Measurements from ENCODE around the gene HBS1L. TPM values are rescaled to one million over a fixed set of nuclear protein-coding genes. Genes with fewer than 3 reads are reported as not detected.

The HBS1L gene
- total and polyA plus RNA-seq, 2 of the 4 experiments (the other 2 are of a cell fraction), result 45.1 to 120 TPM

DNA sequence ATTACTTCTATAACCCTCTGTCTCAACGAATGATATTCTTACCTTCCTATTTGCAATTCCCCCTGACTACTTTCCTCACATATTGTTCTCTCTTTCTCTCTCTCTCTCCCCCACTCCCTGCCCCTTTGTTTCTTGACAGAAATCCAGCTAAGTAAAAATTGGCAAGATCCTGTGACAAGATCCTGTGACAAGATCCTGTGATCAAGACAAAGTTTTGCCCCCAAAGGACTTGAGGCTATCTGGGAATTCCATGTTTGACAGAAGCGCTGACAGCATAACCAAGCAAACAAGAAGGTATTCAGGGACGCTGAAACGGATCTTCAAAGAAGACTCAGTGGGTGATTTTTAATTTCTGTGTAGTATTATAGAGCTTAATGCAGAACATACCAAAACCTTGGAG is 5.5 kb upstream of the HBS1L start:
- H2BK120ac ChIP-seq (ENCODE audit: low read depth, low read length), result no peak overlapping the region
- no peak overlapping the region for H3K18ac ChIP-seq (ENCODE audit: low read depth, low read length)
- no peaks in the 10 kb centered on the region for H3K36me3 ChIP-seq (ENCODE audit: control insufficient read depth, insufficient read depth, low read length)
- no peak overlapping the region for H3K56ac ChIP-seq (ENCODE audit: extremely low read depth, insufficient read depth, low read length)
- no peak overlapping the region for H3K9ac ChIP-seq (ENCODE audit: low read depth, low read length)
- no peaks in the 10 kb centered on the region for H3K4me1 ChIP-seq (ENCODE audit: control insufficient read depth, insufficient read depth, low read length)
- H2AK9ac ChIP-seq (replicated peaks; ENCODE audit: low read depth, low read length, poor library complexity), result no peak overlapping the region
- H4K91ac ChIP-seq (ENCODE audit: insufficient read depth, low read depth, low read length), result no peak overlapping the region
- POLR2A ChIA-PET (ENCODE audit: unreplicated experiment), result no interaction called here
- DNase-seq (no peak), ATAC-seq (ENCODE audit: low read depth) (no peak)
- H3K4ac ChIP-seq (ENCODE audit: low read depth, low read length), result no peak overlapping the region
- H3K14ac ChIP-seq (replicated peaks; ENCODE audit: low read depth, low read length), result no peak overlapping the region
- H2BK20ac ChIP-seq (ENCODE audit: low read depth, low read length), result no peak overlapping the region
- no peak overlapping the region for H3K4me2 ChIP-seq (ENCODE audit: low read depth, low read length)
- no peak overlapping the region for H3K23ac ChIP-seq (ENCODE audit: low read depth, low read length)
- dilution Hi-C loops (cut with HindIII; ENCODE audit: low sequenced_read_pairs, unreplicated experiment) (no loop called here), in situ Hi-C loops (cut with MboI; ENCODE audit: low sequenced_read_pairs) (no loop called here), intact Hi-C loops (cut with micrococcal nuclease) (no loop called here)
- whole genome bisulfite sequencing, 2 experiments (ENCODE audit: extremely low coverage in 2 of 2, insufficient read length in 1 of 2), result 63% methylated on average over 1 of the region's 4 CpGs; no CpG with 5 or more reads in 1 of the 2 experiments
- H2BK15ac ChIP-seq (ENCODE audit: low read depth, low read length), result no peak overlapping the region
- H3K27me3 ChIP-seq (ENCODE audit: control insufficient read depth, insufficient read depth, low read length), result peaks cover 9% of the 10 kb centered on the region
- H4K5ac ChIP-seq (ENCODE audit: low read depth, low read length), result no peak overlapping the region
- no peaks in the 10 kb centered on the region for H3K9me3 ChIP-seq (ENCODE audit: control insufficient read depth, insufficient read depth, low read length)
- no peaks in the 10 kb centered on the region for H3K79me1 ChIP-seq (ENCODE audit: low read depth in 1 of 2, low read length in 2 of 2)
- CTCF ChIA-PET, result no interaction called here
- H2AFZ ChIP-seq (replicated peaks; ENCODE audit: low read length, poor library complexity), result no peak overlapping the region
- H4K8ac ChIP-seq (ENCODE audit: low read depth in 2 of 2, low read length in 2 of 2), result no peak overlapping the region
- H4K20me1 ChIP-seq (ENCODE audit: insufficient read depth, low read length), result no peaks in the 10 kb centered on the region
- no peak overlapping the region for H2BK5ac ChIP-seq (ENCODE audit: low read depth, low read length, poor library complexity, severe bottlenecking)
- no peaks in the 10 kb centered on the region for H3K9me1 ChIP-seq (ENCODE audit: insufficient read depth, low read length)
- H3K27ac ChIP-seq (ENCODE audit: insufficient read depth, low read length), result no peak overlapping the region
- H2AK5ac ChIP-seq (ENCODE audit: low read depth, low read length), result no peak overlapping the region
- BruUV-seq (replicated peaks), result no TSS peak
- H3K4me3 ChIP-seq (ENCODE audit: insufficient read depth, low read depth, low read length), result no peak overlapping the region
- TF ChIP-seq FOS (IDR thresholded peaks at IDR 0.05; ENCODE audit: low read depth, low read length), result no peak
- TF ChIP-seq, protein P1, sequence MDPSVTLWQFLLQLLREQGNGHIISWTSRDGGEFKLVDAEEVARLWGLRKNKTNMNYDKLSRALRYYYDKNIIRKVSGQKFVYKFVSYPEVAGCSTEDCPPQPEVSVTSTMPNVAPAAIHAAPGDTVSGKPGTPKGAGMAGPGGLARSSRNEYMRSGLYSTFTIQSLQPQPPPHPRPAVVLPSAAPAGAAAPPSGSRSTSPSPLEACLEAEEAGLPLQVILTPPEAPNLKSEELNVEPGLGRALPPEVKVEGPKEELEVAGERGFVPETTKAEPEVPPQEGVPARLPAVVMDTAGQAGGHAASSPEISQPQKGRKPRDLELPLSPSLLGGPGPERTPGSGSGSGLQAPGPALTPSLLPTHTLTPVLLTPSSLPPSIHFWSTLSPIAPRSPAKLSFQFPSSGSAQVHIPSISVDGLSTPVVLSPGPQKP (IDR thresholded peaks at IDR 0.05; ENCODE audit: borderline replicate concordance, low read depth, low read length), result no peak
- TF ChIP-seq, protein P2, sequence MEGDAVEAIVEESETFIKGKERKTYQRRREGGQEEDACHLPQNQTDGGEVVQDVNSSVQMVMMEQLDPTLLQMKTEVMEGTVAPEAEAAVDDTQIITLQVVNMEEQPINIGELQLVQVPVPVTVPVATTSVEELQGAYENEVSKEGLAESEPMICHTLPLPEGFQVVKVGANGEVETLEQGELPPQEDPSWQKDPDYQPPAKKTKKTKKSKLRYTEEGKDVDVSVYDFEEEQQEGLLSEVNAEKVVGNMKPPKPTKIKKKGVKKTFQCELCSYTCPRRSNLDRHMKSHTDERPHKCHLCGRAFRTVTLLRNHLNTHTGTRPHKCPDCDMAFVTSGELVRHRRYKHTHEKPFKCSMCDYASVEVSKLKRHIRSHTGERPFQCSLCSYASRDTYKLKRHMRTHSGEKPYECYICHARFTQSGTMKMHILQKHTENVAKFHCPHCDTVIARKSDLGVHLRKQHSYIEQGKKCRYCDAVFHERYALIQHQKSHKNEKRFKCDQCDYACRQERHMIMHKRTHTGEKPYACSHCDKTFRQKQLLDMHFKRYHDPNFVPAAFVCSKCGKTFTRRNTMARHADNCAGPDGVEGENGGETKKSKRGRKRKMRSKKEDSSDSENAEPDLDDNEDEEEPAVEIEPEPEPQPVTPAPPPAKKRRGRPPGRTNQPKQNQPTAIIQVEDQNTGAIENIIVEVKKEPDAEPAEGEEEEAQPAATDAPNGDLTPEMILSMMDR (conservative IDR thresholded peaks at IDR 0.05; ENCODE audit: low read depth, low read length), result no peak
- TF ChIP-seq SMC3 (IDR thresholded peaks at IDR 0.05; ENCODE audit: low read depth, low read length), result no peak
- TF ChIP-seq, protein P3, sequence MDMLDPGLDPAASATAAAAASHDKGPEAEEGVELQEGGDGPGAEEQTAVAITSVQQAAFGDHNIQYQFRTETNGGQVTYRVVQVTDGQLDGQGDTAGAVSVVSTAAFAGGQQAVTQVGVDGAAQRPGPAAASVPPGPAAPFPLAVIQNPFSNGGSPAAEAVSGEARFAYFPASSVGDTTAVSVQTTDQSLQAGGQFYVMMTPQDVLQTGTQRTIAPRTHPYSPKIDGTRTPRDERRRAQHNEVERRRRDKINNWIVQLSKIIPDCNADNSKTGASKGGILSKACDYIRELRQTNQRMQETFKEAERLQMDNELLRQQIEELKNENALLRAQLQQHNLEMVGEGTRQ (IDR thresholded peaks at IDR 0.05; ENCODE audit: low read depth, low read length), result no peak
- TF ChIP-seq BHLHE40 (IDR thresholded peaks at IDR 0.05; ENCODE audit: low read depth, low read length), result no peak
- TF ChIP-seq CEBPB (IDR thresholded peaks at IDR 0.05; ENCODE audit: low read depth, low read length), result no peak
- no peak for TF ChIP-seq MXI1 (IDR thresholded peaks at IDR 0.05; ENCODE audit: borderline replicate concordance, low read depth, low read length)
- no peak for TF ChIP-seq POLR2A (IDR thresholded peaks at IDR 0.05; ENCODE audit: low read depth, low read length)
- no peak for TF ChIP-seq RFX5 (IDR thresholded peaks at IDR 0.05; ENCODE audit: low read depth, low read length)
- no peak for TF ChIP-seq MAZ (IDR thresholded peaks at IDR 0.05; ENCODE audit: borderline replicate concordance, low read depth, low read length)
- no peak for TF ChIP-seq MAFK (IDR thresholded peaks at IDR 0.05; ENCODE audit: low read depth, low read length)
- no peak for TF ChIP-seq RCOR1 (IDR thresholded peaks at IDR 0.05; ENCODE audit: insufficient replicate concordance, low read length)
- TF ChIP-seq NFE2L2 (IDR thresholded peaks at IDR 0.05; ENCODE audit: low read depth, low read length), result no peak
- no peak for TF ChIP-seq RAD21 (IDR thresholded peaks at IDR 0.05; ENCODE audit: low read length)
- no peak for TF ChIP-seq CHD1 (IDR thresholded peaks at IDR 0.05; ENCODE audit: low read depth, low read length)

Data from IMR-90 (cell line).